ENCODE measurements around the gene TEKT4.

DNA sequence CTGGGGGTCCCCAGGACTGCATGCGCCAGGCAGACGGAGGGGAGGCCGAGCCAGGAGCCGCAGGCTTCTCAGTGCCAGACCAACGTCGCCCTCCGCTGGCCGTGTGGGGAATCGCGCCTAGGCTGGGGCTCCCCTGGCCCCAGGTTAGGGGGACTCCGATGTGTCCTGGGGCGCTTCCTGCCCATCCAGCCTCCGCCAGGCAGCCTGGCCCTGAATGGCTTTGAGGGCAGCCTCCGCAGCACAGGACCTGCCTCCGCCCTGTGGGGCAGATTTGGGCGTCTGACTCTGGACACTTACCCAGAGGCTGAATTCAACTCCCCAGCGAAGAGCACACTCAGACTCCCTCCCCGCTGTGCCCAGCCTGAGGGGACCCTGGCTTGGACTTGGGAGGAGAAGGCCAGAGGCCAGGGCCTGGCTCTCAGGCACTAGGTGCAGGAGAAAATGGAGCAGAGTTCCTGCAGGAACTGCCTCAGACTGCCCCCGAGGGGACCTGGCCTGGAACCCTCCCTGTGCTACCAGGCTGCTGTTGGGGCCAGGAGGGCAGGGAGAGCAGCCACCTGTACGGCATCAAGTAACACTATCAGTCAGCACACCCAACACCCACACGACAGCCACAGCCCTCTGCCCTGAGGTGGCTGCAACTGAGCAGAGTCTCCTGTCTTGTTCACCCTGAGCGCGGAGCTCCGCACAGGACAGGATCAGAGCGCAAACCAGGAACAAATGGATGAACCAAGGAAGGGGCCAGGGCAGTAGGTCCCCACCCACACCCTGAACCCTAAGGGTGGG, 597 bp upstream of the TEKT4 start:
- TF ChIP-seq YY1 (IDR thresholded peaks at IDR 0.05; ENCODE audit: insufficient read depth, insufficient read length) (no peak), SUZ12 (IDR thresholded peaks at IDR 0.05; ENCODE audit: extremely low read depth, insufficient read depth, insufficient read length) (no peak), ZNF274 (IDR thresholded peaks at IDR 0.05; ENCODE audit: low read depth, low read length) (no peak)
